ENCODE measurements around the gene PRSS36.

DNA sequence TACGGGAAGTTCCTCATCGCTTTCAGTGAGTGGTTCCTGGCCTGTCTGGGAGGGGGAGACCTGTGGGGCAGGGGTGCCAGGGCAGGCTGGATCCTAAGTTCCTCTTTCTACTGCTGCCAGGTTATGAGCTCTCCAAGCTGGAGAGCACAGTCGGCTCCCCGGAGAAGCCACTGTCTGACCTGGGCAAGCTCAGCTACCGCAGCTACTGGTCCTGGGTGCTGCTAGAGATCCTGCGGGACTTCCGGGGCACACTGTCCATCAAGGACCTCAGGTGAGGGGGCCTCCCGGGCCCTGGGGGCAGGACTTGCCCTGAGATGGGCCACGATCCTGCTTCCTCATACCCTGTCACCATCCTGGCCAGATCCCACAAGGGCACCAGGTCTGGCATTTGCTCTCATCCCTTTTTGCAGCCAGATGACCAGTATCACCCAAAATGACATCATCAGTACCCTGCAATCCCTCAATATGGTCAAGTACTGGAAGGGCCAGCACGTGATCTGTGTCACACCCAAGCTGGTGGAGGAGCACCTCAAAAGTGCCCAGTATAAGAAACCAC is 19.5 kb downstream of the PRSS36 start:
- TF ChIP-seq, protein P1, sequence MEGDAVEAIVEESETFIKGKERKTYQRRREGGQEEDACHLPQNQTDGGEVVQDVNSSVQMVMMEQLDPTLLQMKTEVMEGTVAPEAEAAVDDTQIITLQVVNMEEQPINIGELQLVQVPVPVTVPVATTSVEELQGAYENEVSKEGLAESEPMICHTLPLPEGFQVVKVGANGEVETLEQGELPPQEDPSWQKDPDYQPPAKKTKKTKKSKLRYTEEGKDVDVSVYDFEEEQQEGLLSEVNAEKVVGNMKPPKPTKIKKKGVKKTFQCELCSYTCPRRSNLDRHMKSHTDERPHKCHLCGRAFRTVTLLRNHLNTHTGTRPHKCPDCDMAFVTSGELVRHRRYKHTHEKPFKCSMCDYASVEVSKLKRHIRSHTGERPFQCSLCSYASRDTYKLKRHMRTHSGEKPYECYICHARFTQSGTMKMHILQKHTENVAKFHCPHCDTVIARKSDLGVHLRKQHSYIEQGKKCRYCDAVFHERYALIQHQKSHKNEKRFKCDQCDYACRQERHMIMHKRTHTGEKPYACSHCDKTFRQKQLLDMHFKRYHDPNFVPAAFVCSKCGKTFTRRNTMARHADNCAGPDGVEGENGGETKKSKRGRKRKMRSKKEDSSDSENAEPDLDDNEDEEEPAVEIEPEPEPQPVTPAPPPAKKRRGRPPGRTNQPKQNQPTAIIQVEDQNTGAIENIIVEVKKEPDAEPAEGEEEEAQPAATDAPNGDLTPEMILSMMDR (IDR thresholded peaks at IDR 0.05; ENCODE audit: insufficient read depth, low read length) = no peak
- TF ChIP-seq POLR2AphosphoS5 (IDR thresholded peaks at IDR 0.05; ENCODE audit: low read depth) (no peak), GABPA (IDR thresholded peaks at IDR 0.05; ENCODE audit: low read depth) (no peak), SPI1 (IDR thresholded peaks at IDR 0.05; ENCODE audit: borderline replicate concordance, low read depth) (peak; percentile 66; the same call in 1 of the 2 replicates)
- TF ChIP-seq, protein P2, sequence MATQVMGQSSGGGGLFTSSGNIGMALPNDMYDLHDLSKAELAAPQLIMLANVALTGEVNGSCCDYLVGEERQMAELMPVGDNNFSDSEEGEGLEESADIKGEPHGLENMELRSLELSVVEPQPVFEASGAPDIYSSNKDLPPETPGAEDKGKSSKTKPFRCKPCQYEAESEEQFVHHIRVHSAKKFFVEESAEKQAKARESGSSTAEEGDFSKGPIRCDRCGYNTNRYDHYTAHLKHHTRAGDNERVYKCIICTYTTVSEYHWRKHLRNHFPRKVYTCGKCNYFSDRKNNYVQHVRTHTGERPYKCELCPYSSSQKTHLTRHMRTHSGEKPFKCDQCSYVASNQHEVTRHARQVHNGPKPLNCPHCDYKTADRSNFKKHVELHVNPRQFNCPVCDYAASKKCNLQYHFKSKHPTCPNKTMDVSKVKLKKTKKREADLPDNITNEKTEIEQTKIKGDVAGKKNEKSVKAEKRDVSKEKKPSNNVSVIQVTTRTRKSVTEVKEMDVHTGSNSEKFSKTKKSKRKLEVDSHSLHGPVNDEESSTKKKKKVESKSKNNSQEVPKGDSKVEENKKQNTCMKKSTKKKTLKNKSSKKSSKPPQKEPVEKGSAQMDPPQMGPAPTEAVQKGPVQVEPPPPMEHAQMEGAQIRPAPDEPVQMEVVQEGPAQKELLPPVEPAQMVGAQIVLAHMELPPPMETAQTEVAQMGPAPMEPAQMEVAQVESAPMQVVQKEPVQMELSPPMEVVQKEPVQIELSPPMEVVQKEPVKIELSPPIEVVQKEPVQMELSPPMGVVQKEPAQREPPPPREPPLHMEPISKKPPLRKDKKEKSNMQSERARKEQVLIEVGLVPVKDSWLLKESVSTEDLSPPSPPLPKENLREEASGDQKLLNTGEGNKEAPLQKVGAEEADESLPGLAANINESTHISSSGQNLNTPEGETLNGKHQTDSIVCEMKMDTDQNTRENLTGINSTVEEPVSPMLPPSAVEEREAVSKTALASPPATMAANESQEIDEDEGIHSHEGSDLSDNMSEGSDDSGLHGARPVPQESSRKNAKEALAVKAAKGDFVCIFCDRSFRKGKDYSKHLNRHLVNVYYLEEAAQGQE (IDR thresholded peaks at IDR 0.05; ENCODE audit: insufficient replicate concordance, low read depth) = no peak

All from HL-60 (cell line).